Lung (tissue), 12 donors: ENCODE results near the gene STEAP3. TPM values are rescaled to one million over a fixed set of nuclear protein-coding genes. Genes with fewer than 3 reads are reported as not detected.

Experiments
- ATAC-seq: fragments of 200-7000 bp; cut with Tn5 transposase; one replicate; pipeline ENCODE4 v1.9.1; 2020; ENCODE audit warnings: moderate number of reproducible peaks; ENCODE audit not compliant: insufficient read depth, low FRiP score
- DNase-seq, 3 donors: peaks; one replicate each; pipeline ENCODE4 v3.0.0-alpha.2; 2013 to 2017
- H3K27ac ChIP-seq, 2 donors: one replicate each; pipeline ENCODE4 v1.5.1; 2013; ENCODE audit warnings: mild to moderate bottlenecking in 2 of 2, moderate library complexity in 2 of 2, control low read depth in 1 of 2, inconsistent platforms in 1 of 2, low read depth in 1 of 2, low read length in 1 of 2
- H3K27me3 ChIP-seq, 3 donors: one replicate each; pipeline ENCODE4 v1.5.1; 2013; ENCODE audit warnings: low read length in 2 of 3; ENCODE audit not compliant: control insufficient read depth in 3 of 3, insufficient read depth in 3 of 3
- H3K36me3 ChIP-seq, 4 donors: one replicate each; pipeline ENCODE4 v1.5.1; 2013; ENCODE audit warnings: low read length in 4 of 4, mild to moderate bottlenecking in 1 of 4, moderate library complexity in 1 of 4; ENCODE audit not compliant: control insufficient read depth in 4 of 4, insufficient read depth in 4 of 4
- H3K4me1 ChIP-seq, 5 donors: one replicate each; pipeline ENCODE4 v1.5.1; 2013; ENCODE audit warnings: low read length in 5 of 5, mild to moderate bottlenecking in 2 of 5, moderate library complexity in 1 of 5; ENCODE audit not compliant: control insufficient read depth in 5 of 5, insufficient read depth in 5 of 5
- H3K4me3 ChIP-seq: one replicate; pipeline ENCODE4 v1.5.1; 2013; ENCODE audit warnings: mild to moderate bottlenecking, control low read depth, moderate library complexity
- H3K9ac ChIP-seq, 2 donors: one replicate each; pipeline ENCODE4 v1.5.1; 2013; ENCODE audit warnings: low read length in 2 of 2, control low read depth in 1 of 2; ENCODE audit not compliant: insufficient read depth in 1 of 2
- H3K9me3 ChIP-seq, 4 donors: one replicate each; pipeline ENCODE4 v1.5.1; 2013; ENCODE audit warnings: low read length in 3 of 4, mild to moderate bottlenecking in 1 of 4, moderate library complexity in 1 of 4; ENCODE audit not compliant: control insufficient read depth in 4 of 4, insufficient read depth in 3 of 4
- WGBS, 2 donors: extraction: QIAGEN DNeasy Blood & Tissue Kit; methylation state at CpG; one replicate each; pipeline ENCODE4 v1.1.7; 2013; 5-methylcytosine and 5-hydroxymethylcytosine counted together
- polyA plus RNA-seq, 2 donors: library from polyadenylated mRNA; stranded (reverse); fragments of 200-250 nt; gene quantifications; one replicate each; pipeline ENCODE4 v1.2.1, GENCODE V29; 2013
- total RNA-seq, 2 donors: library from RNA; depleted of rRNA in 1 of 2; stranded (reverse); fragments of >200 nt in 1 of 2; gene quantifications; one replicate each; pipeline ENCODE4 v1.2.1, GENCODE V29; 2014 to 2021
- TF ChIP-seq, protein P1 (sequence below): IDR thresholded peaks from 2 replicates; pipeline ENCODE4 v1.5.1; 2012; ENCODE audit warnings: mild to moderate bottlenecking; ENCODE audit errors: control extremely low read depth, extremely low read depth
- donor health status: control.
- donor health status: control.
- donor health status: Bipolar disorder and iron deficiency.
- donor health status: healthy.
- donor health status: DM: yes; HTN: yes; CAD: no.

The STEAP3 gene
- total and polyA plus RNA-seq, 4 donors, result 4.3 to 47.8 (median 20.1) TPM

DNA sequence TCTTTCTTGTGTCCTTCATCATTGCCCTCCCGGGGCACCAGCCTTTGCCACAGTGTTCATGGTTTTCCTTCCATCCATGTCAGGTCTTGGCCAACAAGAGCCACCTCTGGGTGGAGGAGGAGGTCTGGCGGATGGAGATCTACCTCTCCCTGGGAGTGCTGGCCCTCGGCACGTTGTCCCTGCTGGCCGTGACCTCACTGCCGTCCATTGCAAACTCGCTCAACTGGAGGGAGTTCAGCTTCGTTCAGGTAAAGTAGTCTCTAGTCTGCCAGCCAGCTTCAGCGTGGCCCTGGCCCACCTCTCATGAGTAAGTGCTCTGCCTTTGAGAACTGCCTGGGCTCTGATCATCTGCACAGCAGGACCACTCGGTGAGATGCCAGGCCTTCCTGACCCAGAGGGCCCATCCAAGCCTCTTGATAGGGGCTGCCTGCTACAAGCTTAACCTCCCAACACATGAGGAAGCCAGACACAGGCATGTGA is 31.0 kb downstream of the STEAP3 start:
- Histone ChIP-seq H3K4me3 (no peak overlapping the region), H3K27ac (no peak overlapping the region), H3K36me3 (peaks cover 0 to 8% (median 0%) of the 10 kb centered on the region in 4 donors), H3K9ac (no peak overlapping the region), H3K4me1 (no peaks in the 10 kb centered on the region), H3K27me3 (no peaks in the 10 kb centered on the region), H3K9me3 (no peaks in the 10 kb centered on the region)
- WGBS, 2 donors, result 95% methylated on average over 10 of the region's 10 CpGs
- ATAC-seq (no peak), DNase-seq (no peak)
- TF ChIP-seq, protein P1, sequence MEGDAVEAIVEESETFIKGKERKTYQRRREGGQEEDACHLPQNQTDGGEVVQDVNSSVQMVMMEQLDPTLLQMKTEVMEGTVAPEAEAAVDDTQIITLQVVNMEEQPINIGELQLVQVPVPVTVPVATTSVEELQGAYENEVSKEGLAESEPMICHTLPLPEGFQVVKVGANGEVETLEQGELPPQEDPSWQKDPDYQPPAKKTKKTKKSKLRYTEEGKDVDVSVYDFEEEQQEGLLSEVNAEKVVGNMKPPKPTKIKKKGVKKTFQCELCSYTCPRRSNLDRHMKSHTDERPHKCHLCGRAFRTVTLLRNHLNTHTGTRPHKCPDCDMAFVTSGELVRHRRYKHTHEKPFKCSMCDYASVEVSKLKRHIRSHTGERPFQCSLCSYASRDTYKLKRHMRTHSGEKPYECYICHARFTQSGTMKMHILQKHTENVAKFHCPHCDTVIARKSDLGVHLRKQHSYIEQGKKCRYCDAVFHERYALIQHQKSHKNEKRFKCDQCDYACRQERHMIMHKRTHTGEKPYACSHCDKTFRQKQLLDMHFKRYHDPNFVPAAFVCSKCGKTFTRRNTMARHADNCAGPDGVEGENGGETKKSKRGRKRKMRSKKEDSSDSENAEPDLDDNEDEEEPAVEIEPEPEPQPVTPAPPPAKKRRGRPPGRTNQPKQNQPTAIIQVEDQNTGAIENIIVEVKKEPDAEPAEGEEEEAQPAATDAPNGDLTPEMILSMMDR, result no peak

- Histone ChIP-seq H3K36me3 (peaks cover 0 to 6% (median 0%) of the 10 kb centered on the region in 4 donors), H3K27me3 (no peaks in the 10 kb centered on the region), H3K9me3 (peaks cover 0 to under 1% (median 0%) of the 10 kb centered on the region in 4 donors), H3K4me3 (no peak overlapping the region), H3K27ac (no peak overlapping the region), H3K9ac (no peak overlapping the region), H3K4me1 (peaks cover 0 to 1% (median 0%) of the 10 kb centered on the region in 5 donors)
- no peak for ATAC-seq
- WGBS, 2 donors, result 62 to 68% methylated on average over 12 of the region's 12 CpGs
- TF ChIP-seq, protein P1, result no peak
- DNase-seq, result peak in 2 of 3 donors; percentile 38 to 58
Measured at GRCh38 chr2:119255760-119256581, 32.3 kb downstream of the STEAP3 start.

GRCh38 chr2:119256582-119256921 is 32.9 kb downstream of the STEAP3 start:
- DNase-seq, result no peak
- Histone ChIP-seq H3K4me3 (no peak overlapping the region), H3K9me3 (peaks cover 0 to 4% (median 0%) of the 10 kb centered on the region in 4 donors), H3K9ac (no peak overlapping the region), H3K27me3 (no peaks in the 10 kb centered on the region), H3K27ac (no peak overlapping the region), H3K36me3 (peaks cover 0 to 4% (median 0%) of the 10 kb centered on the region in 4 donors), H3K4me1 (peaks cover 0 to 5% (median 0%) of the 10 kb centered on the region in 5 donors)
- TF ChIP-seq, protein P1, result no peak
- no peak for ATAC-seq
- 97 to 98% methylated on average over 2 of the region's 2 CpGs for WGBS, 2 donors
